GM18861 (cell line): ENCODE results near the gene CSPG5.
A peak's percentile ranks its signal among the peaks of the same experiment; 100 is the strongest.

Experiments
- ATAC-seq: cut with Tn5 transposase; IDR thresholded peaks from one replicate; pipeline ENCODE4 v1.9.1; 2021; ENCODE audit not compliant: unreplicated experiment

The CSPG5 gene

GRCh38 chr3:47541583-47542108 lies 37.0 kb downstream of the CSPG5 start:
- ATAC-seq, result no peak

DNA sequence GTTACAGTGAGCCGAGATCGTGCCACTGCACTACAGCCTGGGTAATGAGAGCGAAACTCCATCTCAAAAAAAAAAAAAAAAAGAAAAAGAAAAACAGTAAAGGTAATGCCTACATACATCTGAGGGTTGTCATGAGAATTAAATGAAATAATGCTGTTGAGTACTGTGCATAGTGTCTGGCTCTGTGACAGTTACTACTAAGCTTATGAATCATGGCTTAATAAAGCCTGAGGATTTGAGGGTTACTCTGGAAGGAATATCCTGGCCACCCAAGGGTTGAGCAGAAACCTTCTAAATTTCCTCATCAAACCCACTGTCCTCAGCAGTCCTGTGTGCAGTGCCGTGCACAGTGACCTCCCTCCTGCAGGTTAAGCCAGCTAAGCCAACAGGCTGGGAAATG lies 38.4 kb downstream of the CSPG5 start:
- no peak for ATAC-seq

DNA sequence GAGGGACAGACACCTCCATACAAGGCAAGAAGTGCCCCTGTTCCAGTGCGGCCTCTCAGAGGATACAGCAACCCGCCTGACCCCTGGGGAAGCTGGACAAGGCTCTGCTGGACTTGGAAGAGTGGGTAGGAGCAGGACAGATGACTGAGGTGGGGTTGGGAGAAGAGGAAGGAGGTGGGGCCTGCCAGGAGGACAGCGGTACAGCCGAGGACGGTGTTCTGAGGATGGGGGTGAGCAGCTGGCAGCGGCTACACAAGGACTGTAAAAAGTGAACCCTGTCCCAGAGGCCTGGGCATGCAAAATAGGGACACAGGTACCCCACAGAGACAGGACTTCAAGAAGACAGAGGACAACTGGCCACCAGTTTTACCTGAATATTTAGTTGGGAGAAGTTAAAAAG lies 41.7 kb downstream of the CSPG5 start:
- ATAC-seq, result no peak

DNA sequence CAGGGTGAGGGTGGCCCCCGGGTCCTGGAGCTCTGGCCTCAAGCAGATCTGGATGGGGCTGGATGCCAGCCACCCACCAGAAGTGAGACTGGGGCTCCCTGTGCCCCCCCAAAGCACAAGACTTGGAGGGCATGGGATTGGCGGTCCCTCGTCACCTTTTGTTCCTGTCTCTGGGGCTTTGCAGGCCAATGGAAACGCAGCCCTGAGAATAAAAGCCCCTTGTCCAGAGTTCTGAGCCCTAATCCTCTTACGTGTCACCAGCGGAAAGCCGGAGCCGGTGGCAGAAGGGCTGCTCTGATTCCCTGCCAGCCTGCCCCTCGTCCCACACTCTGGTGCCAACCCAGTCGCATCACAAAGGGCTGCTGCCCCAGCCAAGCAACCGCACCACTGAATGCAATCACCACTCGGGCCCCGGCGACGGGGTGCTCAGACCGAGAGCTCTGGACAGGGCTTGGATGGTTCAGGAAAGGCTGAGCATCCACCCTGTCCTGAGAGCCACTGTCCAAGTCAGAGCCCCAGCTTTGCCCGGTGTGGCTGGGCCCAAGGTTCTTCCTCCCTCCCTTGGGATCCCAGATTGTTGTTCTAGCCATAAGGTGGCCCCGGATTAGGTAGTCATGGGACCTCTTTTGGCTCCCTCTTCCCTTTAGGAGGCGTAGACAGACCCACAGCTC lies 42.3 kb downstream of the CSPG5 start:
- ATAC-seq, result no peak

DNA sequence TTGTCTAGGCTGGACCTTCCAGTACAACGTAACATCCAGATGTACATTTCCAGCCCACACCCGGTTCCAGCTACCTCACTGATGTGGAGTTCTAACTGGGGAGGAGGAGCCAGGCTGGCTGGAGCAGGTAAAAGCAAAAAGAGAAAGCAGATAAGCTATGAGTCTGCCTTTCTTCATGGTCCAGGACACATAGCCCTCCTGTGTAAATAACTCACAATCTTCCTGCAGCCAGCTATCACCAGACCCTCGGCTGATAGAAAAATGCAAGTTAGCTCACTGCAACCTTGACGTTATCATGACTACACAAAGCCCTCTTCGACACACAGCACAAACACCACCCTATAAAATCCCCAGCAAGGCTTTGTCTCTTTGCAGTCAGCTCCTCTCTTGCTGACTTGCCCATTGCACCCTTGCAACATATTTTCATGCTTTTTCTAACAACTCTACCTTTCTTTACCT lies 44.6 kb downstream of the CSPG5 start:
- ATAC-seq, result no peak

GRCh38 chr3:47533481-47533880 lies 45.2 kb downstream of the CSPG5 start:
- ATAC-seq, result no peak

GRCh38 chr3:47527952-47528725 lies 50.5 kb downstream of the CSPG5 start:
- ATAC-seq, result no peak

- ATAC-seq, result no peak
These were observed 53.0 kb downstream of the CSPG5 start for GRCh38 chr3:47525617-47526016.

GRCh38 chr3:47523310-47524073 lies 55.2 kb downstream of the CSPG5 start:
- ATAC-seq, result no peak

DNA sequence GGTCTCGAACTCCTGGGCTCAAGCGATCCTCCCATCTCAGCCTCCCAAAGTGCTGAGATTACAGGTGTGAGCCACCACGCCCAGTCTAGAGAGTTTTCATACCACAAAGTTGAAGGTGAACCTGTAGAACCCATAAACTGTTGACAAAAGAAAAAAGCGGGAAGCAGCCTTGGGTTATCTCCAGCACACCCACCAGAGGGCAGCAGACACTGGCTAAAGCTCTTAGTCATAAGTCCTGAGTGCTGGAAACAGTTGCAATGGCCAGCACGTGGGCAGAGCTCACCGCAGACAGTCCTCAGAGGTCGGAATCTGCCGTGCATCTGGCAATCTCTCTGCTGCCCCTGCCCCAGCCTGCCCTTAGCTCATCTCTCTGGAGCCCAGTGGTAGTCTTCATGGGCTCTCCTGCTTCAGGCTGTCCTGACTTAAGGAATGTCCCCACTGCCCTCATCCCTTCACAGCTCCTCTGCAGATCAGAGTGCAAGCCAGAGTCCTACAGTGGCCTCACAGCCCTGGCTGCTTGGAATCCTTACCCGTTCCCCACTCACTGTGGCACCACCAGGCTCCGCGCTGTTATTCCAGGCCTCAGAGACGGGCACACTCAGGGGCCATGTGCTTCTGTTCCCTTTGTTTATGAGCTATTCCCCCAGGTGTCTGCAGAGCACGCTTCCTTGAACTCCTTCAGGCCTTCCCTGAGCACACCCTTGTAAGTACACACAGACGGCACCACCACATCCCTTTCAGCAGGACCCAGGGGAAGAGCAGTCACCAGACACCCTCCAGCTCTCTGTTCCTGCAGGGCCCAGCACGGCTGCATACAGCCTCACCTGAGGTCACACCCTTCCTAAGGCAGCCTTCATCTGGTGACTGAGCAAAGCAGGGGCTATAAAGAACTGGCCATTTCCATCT lies 56.3 kb downstream of the CSPG5 start:
- ATAC-seq, result peak; percentile 49

GRCh38 chr3:47520756-47521155 lies 57.9 kb downstream of the CSPG5 start:
- no peak for ATAC-seq

DNA sequence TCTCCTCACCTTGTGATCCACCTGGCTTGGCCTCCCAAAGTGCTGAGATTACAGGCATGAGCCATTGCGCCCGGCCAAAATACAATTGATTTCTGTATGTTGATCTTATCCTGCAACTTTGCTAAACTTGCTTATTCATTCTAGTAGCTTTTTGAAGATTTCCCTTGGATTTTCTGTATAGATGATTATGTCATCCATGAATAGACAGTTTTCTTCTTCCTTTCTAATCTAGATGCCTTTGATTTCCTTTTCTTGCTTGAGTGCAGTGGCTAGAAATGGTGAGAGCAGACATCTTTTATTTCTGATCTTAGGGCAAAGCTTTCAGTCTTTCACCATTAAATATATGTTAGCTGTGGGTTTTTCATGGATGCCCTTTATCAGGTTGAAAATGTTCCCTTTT lies 60.7 kb downstream of the CSPG5 start:
- ATAC-seq, result no peak

GRCh38 chr3:47515864-47516319 lies 62.8 kb downstream of the CSPG5 start:
- no peak for ATAC-seq

DNA sequence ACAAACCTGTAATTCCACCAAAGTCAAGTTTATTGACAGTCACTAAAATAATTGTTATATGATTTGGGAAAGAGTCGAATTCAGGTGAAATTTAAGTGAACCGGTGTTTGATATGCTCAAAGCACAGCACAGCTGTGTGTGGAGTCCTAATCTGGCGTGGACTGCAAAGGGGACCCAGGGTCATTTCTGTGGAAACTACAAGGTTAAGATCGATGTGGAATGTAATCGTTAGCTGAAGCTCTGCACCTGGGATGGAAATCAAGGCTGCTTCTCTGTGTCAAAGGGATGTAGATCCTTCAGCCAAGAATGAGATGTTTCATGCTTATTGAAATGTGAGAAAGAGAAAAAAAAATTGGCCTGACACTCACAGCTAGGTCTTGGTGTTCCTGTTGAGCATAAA lies 63.6 kb downstream of the CSPG5 start:
- ATAC-seq, result no peak

- peak; percentile 82 for ATAC-seq
These were observed 65.3 kb downstream of the CSPG5 start, which contains the start of gene ELP6 for GRCh38 chr3:47513125-47513929. Gene ELP6, minus strand, starts transcription at chr3:47513712. Its CDS starts 122 bp downstream, at chr3:47513590.

DNA sequence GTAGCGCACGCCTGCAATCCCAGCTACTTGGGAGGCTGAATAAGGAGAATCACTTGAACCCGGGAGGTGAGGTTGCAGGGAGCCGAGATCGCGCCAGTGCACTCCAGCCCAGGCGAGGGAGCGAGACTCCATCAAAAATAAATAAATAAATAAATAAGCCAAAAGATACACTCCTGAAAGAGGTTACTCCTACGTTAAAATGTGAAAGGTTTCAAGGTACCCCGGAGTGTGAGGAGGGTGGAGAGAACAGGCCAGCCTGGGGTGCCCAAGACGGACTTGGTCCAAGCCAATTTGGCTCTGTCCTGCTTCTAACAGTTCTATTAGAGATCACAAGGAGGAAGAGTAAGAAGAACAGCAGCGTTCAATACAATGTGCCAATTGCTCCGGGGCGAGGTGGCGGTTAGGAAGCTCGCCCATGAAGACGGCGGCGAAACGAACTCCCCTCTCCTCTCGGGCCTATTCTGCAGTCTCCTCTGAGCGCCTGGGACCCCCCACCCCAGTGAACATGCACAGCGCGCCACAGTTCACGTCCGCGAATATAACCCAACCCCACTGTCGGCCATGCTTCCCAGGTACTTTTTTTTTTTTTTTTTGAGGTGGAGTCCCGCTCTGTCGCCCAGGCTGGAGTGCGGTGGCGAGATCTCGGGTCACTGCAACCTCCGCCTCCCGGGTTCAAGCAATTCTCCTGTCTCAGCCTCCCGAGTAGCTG lies 66.1 kb downstream of the CSPG5 start:
- ATAC-seq, result no peak
